HepG2 (cell line): Measurements from ENCODE around the gene PSD4. TPM values are rescaled to one million over a fixed set of nuclear protein-coding genes. Genes with fewer than 3 reads are reported as not detected.

Experiments used
- ARHGAP35 ChIP-seq: sonication (generic); formaldehyde crosslinking; IDR thresholded peaks from 2 replicates; pipeline ENCODE4 v1.9.0; 2022; ENCODE audit warnings: mild to moderate bottlenecking, inconsistent platforms, moderate library complexity, missing genetic modification reagents, borderline replicate concordance
- ARNT ChIP-seq: fragments of 450-650 bp; IDR thresholded peaks from 2 replicates; pipeline ENCODE4 v1.6.1; 2017
- CC2D1A ChIP-seq: sonication (generic); formaldehyde crosslinking; IDR thresholded peaks from 2 replicates; pipeline ENCODE4 v1.8.1; 2023; ENCODE audit warnings: mild to moderate bottlenecking, missing genetic modification reagents
- GRHL1 ChIP-seq: sonication (generic); formaldehyde crosslinking; conservative IDR thresholded peaks from 2 replicates; pipeline ENCODE4 v1.8.0; 2022; ENCODE audit warnings: missing genetic modification reagents
- GTF2F1 ChIP-seq: fragments of 150-350 bp; IDR thresholded peaks from 2 replicates; pipeline ENCODE4 v1.6.1; 2014; ENCODE audit warnings: low read length
- HIVEP1 ChIP-seq: sonication (generic); formaldehyde crosslinking; IDR thresholded peaks from 2 replicates; pipeline ENCODE4 v1.4.0; 2020; ENCODE audit warnings: mild to moderate bottlenecking, missing genetic modification reagents
- MAF1 ChIP-seq: sonication (generic); formaldehyde crosslinking; IDR thresholded peaks from 2 replicates; pipeline ENCODE4 v1.5.0; 2020; ENCODE audit warnings: missing genetic modification reagents, borderline replicate concordance
- PAF1 ChIP-seq: IDR thresholded peaks from 2 replicates; pipeline ENCODE4 v1.6.1; 2016; ENCODE audit warnings: missing genetic modification reagents, missing compliant biosample characterization
- PHF5A ChIP-seq: IDR thresholded peaks from one replicate; pipeline ENCODE4 v1.6.1; 2018; ENCODE audit warnings: low read depth, missing genetic modification reagents; ENCODE audit not compliant: unreplicated experiment
- REL ChIP-seq: sonication (generic); formaldehyde crosslinking; conservative IDR thresholded peaks from 2 replicates; pipeline ENCODE4 v1.8.0; 2022; ENCODE audit warnings: mild to moderate bottlenecking, missing genetic modification reagents, moderate library complexity
- SNAPC5 ChIP-seq: sonication (generic); formaldehyde crosslinking; IDR thresholded peaks from 2 replicates; pipeline ENCODE4 v1.8.1; 2023; ENCODE audit warnings: mild to moderate bottlenecking, missing genetic modification reagents, borderline replicate concordance
- TFDP1 ChIP-seq: IDR thresholded peaks from 2 replicates; pipeline ENCODE4 v1.6.1; 2016; ENCODE audit warnings: missing compliant biosample characterization, missing genetic modification reagents, borderline replicate concordance
- ZC3H4 ChIP-seq: sonication (generic); formaldehyde crosslinking; IDR thresholded peaks from 2 replicates; pipeline ENCODE4 v1.4.0; 2020; ENCODE audit warnings: missing genetic modification reagents, borderline replicate concordance
- ZFP62 ChIP-seq: sonication (generic); formaldehyde crosslinking; IDR thresholded peaks from 2 replicates; pipeline ENCODE4 v1.4.0; 2020; ENCODE audit warnings: missing genetic modification reagents
- ZNF280D ChIP-seq: sonication (generic); formaldehyde crosslinking; IDR thresholded peaks from 2 replicates; pipeline ENCODE4 v1.5.1; 2020; ENCODE audit warnings: mild to moderate bottlenecking, missing genetic modification reagents
- ZNF576 ChIP-seq: sonication (generic); formaldehyde crosslinking; IDR thresholded peaks from 2 replicates; pipeline ENCODE4 v1.4.0; 2020; ENCODE audit warnings: mild to moderate bottlenecking, missing genetic modification reagents
- ZNF597 ChIP-seq: sonication (generic); formaldehyde crosslinking; IDR thresholded peaks from 2 replicates; pipeline ENCODE4 v1.5.0; 2020; ENCODE audit warnings: missing genetic modification reagents
- ZNF670 ChIP-seq: sonication (generic); formaldehyde crosslinking; IDR thresholded peaks from 2 replicates; pipeline ENCODE4 v1.8.0; 2022; ENCODE audit warnings: mild to moderate bottlenecking, missing genetic modification reagents, borderline replicate concordance
- ZNF672 ChIP-seq: sonication (generic); formaldehyde crosslinking; IDR thresholded peaks from 2 replicates; pipeline ENCODE4 v1.8.1; 2022; ENCODE audit warnings: missing genetic modification reagents
- ZNF75D ChIP-seq: sonication (generic); formaldehyde crosslinking; IDR thresholded peaks from 2 replicates; pipeline ENCODE4 v1.8.1; 2023; ENCODE audit warnings: missing genetic modification reagents, mild to moderate bottlenecking, borderline replicate concordance
- ZNF784 ChIP-seq: sonication (generic); formaldehyde crosslinking; IDR thresholded peaks from 2 replicates; pipeline ENCODE4 v1.5.1; 2020; ENCODE audit warnings: missing genetic modification reagents, mild to moderate bottlenecking, borderline replicate concordance
- ZSCAN20 ChIP-seq: sonication (generic); formaldehyde crosslinking; IDR thresholded peaks from 2 replicates; pipeline ENCODE4 v1.4.0; 2020; ENCODE audit warnings: missing genetic modification reagents, mild to moderate bottlenecking, borderline replicate concordance
- polyA plus RNA-seq, 8 experiments: library from polyadenylated mRNA; depleted of rRNA in 3 of 8; stranded (reverse) in 7 of 8; unstranded in 1 of 8; fragments of >200 nt; fragmentation: Illumina TruSeq in 4 of 8; extraction: Trizol in 4 of 8; gene quantifications; 2 replicates each; pipeline versions ENCODE4 v1.2.1 to v1.2.3, GENCODE V29; 2011 to 2016; ENCODE audit warnings: low read depth in 4 of 8, missing spikeins in 1 of 8, mixed read lengths in 1 of 8; ENCODE audit not compliant: insufficient read depth in 1 of 8
- total RNA-seq, 5 experiments: library from RNA; depleted of rRNA; stranded (reverse); fragments of >200 nt; fragmentation: Illumina TruSeq; extraction: Trizol; gene quantifications; 2 replicates each; pipeline ENCODE4 v1.2.3, GENCODE V29; 2016; ENCODE audit warnings: low read depth in 1 of 5

Gene PSD4
- total and polyA plus RNA-seq, 2 of the 13 experiments (the other 11 are each of a cell fraction or from before 2014, with no cell fraction given): 5.8 to 9.4 TPM

- TF ChIP-seq GRHL1 (CRISPR knock-in tag) (no peak), PAF1 (CRISPR knock-in tag) (no peak), CC2D1A (no peak), SNAPC5 (CRISPR knock-in tag) (no peak), PHF5A (CRISPR knock-in tag) (no peak), ZNF597 (CRISPR knock-in tag) (no peak), TFDP1 (CRISPR knock-in tag) (no peak), ZFP62 (CRISPR knock-in tag) (no peak), ZNF75D (CRISPR knock-in tag) (no peak), MAF1 (CRISPR knock-in tag) (no peak), ZNF670 (no peak), ARNT (no peak), REL (CRISPR knock-in tag) (no peak), ZNF784 (no peak), HIVEP1 (no peak), ZNF576 (CRISPR knock-in tag) (no peak), ARHGAP35 (CRISPR knock-in tag) (no peak), ZNF280D (no peak), GTF2F1 (no peak), ZC3H4 (no peak), ZSCAN20 (CRISPR knock-in tag) (no peak), ZNF672 (CRISPR knock-in tag) (no peak)
Measured at GRCh38 chr2:113203901-113204519, 30.2 kb downstream of the PSD4 start (continued).
